ENCODE results near the gene MAPRE3.

DNA sequence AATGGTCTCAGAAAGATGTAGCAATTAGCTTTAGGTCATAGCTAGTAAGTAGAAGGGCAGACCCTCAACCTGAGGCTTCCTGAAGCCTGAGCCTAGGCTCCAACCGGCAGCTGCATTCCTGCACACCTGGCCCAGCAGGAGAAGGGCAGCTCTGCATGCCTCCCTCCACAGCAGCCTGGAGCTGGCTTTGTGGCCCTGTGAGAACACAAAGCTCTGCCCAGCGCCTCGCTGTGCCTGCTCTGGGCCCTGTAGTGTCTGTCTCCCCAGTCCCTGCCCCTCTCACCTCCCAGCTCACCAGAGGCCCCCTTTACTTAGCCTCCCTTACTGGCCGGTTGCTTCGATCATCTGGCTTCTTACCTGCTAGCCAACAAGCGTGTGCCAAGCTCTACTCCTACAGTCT is 69.0 kb downstream of the MAPRE3 start:
- TF ChIP-seq SUZ12 (IDR thresholded peaks at IDR 0.05; ENCODE audit: extremely low read depth, insufficient read depth, insufficient read length), result no peak
- TF ChIP-seq YY1 (IDR thresholded peaks at IDR 0.05; ENCODE audit: insufficient read depth, insufficient read length), result no peak
- TF ChIP-seq ZNF274 (IDR thresholded peaks at IDR 0.05; ENCODE audit: low read depth, low read length), result no peak

Measured in NT2/D1 (cell line).